ENCODE data around the gene PCDHGA5. TPM values are rescaled to one million over a fixed set of nuclear protein-coding genes. Genes with fewer than 3 reads are reported as not detected.

The PCDHGA5 gene
- 0.07 to 0.22 TPM (median 0.18 TPM) in 5 replicates for total RNA-seq (2022; extraction: Qiagen RNA extraction; ENCODE audit: low read depth)

GRCh38 chr5:141363952-141364660 is at the start of gene PCDHGA5:
TSS of gene PCDHGA5 (plus strand) at chr5:141364162. CDS start at chr5:141364331, 169 bp downstream.

GRCh38 chr5:141320225-141321169 is 43.5 kb upstream of the PCDHGA5 start, which contains the start of gene TAF7:
TSS of gene TAF7 (minus strand) at chr5:141320784. CDS start at chr5:141320044, 740 bp downstream.

GRCh38 chr5:141330299-141331080 is 33.5 kb upstream of the PCDHGA5 start, which contains the start of gene PCDHGA1:
TSS of gene PCDHGA1 (plus strand) at chr5:141330514.

GRCh38 chr5:141338538-141339306 is 25.2 kb upstream of the PCDHGA5 start, which contains the start of gene PCDHGA2:
TSS of gene PCDHGA2 (plus strand) at chr5:141338760.

GRCh38 chr5:141343242-141343952 is 20.6 kb upstream of the PCDHGA5 start, which contains the start of gene PCDHGA3:
TSS of gene PCDHGA3 (plus strand) at chr5:141343829. CDS start at chr5:141344034, 205 bp downstream.

GRCh38 chr5:141349917-141350619 is 13.9 kb upstream of the PCDHGA5 start, which contains the start of gene PCDHGB1:
TSS of gene PCDHGB1 (plus strand) at chr5:141350099. CDS start at chr5:141350261, 162 bp downstream.

GRCh38 chr5:141354900-141355469 is 9.0 kb upstream of the PCDHGA5 start, which contains the start of gene PCDHGA4:
TSS of gene PCDHGA4 (plus strand) at chr5:141355021. CDS start at chr5:141355108, 87 bp downstream.

GRCh38 chr5:141359790-141360426 is 4.1 kb upstream of the PCDHGA5 start, which contains the start of gene PCDHGB2:
TSS of gene PCDHGB2 (plus strand) at chr5:141359994. CDS start at chr5:141360136, 142 bp downstream.

GRCh38 chr5:141369994-141370848 is 6.3 kb downstream of the PCDHGA5 start, which contains the start of gene PCDHGB3:
TSS of gene PCDHGB3 (plus strand) at chr5:141370242. CDS start at chr5:141370395, 153 bp downstream.

GRCh38 chr5:141373673-141374317 is 9.8 kb downstream of the PCDHGA5 start, which contains the start of gene PCDHGA6:
TSS of gene PCDHGA6 (plus strand) at chr5:141373891. CDS start at chr5:141374084, 193 bp downstream.

GRCh38 chr5:141382469-141383294 is 18.7 kb downstream of the PCDHGA5 start, which contains the start of gene PCDHGA7:
TSS of gene PCDHGA7 (plus strand) at chr5:141382742. CDS start at chr5:141382900, 158 bp downstream.

GRCh38 chr5:141387557-141388311 is 23.8 kb downstream of the PCDHGA5 start, which contains the start of gene PCDHGB4:
TSS of gene PCDHGB4 (plus strand) at chr5:141387698. CDS start at chr5:141387885, 187 bp downstream.

GRCh38 chr5:141392429-141393198 is 28.7 kb downstream of the PCDHGA5 start, which contains the start of gene PCDHGA8:
TSS of gene PCDHGA8 (plus strand) at chr5:141392633. CDS start at chr5:141392814, 181 bp downstream.

